ENCODE results near the gene CCKAR. TPM values are rescaled to one million over a fixed set of nuclear protein-coding genes. Genes with fewer than 3 reads are reported as not detected.

The CCKAR gene
- total and polyA plus RNA-seq, 2 donors (not counting 3 experiments of a cell fraction or from before 2014, with no cell fraction given), result not detected

DNA sequence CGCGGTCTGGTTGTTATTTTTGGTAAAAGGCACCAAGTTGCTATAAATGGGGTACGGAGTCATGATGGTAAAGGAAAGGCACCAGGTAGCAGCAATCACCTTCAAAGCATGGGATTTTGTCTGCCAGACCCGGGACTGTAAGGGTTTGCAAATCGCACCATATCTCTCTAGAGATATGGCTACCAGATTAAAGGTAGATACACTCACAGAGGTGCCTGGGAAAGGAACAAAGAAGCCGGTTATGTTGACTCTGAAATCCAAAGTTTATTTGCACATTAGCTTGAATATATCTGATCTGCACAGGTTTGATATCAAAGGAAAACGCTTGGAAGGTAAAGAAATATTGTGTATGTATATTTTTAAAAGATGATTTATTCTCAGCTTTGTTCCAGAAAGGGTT is 4.6 kb downstream of the CCKAR start:
- no peak for FAIRE-seq
- TF ChIP-seq MYC (IDR thresholded peaks at IDR 0.05; ENCODE audit: low read depth, low read length) (no peak), POLR2AphosphoS5 (IDR thresholded peaks at IDR 0.05; ENCODE audit: insufficient read depth, low read depth, low read length) (no peak), POLR2A (IDR thresholded peaks at IDR 0.05; ENCODE audit: low read depth, low read length) (no peak), JUN (IDR thresholded peaks at IDR 0.05; ENCODE audit: borderline replicate concordance, insufficient read depth, insufficient read length, low read depth) (no peak), GATA2 (IDR thresholded peaks at IDR 0.05; ENCODE audit: insufficient read depth, insufficient read length, low read depth, low read length) (no peak), EZH2 (IDR thresholded peaks at IDR 0.05; ENCODE audit: borderline replicate concordance, low read depth, low read length, severe bottlenecking) (no peak), FOS (IDR thresholded peaks at IDR 0.05; ENCODE audit: borderline replicate concordance, insufficient read depth, low read length) (no peak)
- TF ChIP-seq, protein P1, sequence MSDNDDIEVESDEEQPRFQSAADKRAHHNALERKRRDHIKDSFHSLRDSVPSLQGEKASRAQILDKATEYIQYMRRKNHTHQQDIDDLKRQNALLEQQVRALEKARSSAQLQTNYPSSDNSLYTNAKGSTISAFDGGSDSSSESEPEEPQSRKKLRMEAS (IDR thresholded peaks at IDR 0.05; ENCODE audit: insufficient read depth, insufficient read length), result no peak
- TF ChIP-seq, protein P2, sequence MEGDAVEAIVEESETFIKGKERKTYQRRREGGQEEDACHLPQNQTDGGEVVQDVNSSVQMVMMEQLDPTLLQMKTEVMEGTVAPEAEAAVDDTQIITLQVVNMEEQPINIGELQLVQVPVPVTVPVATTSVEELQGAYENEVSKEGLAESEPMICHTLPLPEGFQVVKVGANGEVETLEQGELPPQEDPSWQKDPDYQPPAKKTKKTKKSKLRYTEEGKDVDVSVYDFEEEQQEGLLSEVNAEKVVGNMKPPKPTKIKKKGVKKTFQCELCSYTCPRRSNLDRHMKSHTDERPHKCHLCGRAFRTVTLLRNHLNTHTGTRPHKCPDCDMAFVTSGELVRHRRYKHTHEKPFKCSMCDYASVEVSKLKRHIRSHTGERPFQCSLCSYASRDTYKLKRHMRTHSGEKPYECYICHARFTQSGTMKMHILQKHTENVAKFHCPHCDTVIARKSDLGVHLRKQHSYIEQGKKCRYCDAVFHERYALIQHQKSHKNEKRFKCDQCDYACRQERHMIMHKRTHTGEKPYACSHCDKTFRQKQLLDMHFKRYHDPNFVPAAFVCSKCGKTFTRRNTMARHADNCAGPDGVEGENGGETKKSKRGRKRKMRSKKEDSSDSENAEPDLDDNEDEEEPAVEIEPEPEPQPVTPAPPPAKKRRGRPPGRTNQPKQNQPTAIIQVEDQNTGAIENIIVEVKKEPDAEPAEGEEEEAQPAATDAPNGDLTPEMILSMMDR (IDR thresholded peaks at IDR 0.05; ENCODE audit: extremely low read depth in 1 of 2, insufficient read depth in 1 of 2, low read depth in 1 of 2, low read length in 2 of 2), result no peak
- no peak overlapping the region for H3K4me2 ChIP-seq (ENCODE audit: insufficient read depth, low read length)
- H3K4me1 ChIP-seq (ENCODE audit: control insufficient read depth, extremely low read depth, insufficient read depth, low read length), result no peaks in the 10 kb centered on the region
- no peak overlapping the region for H3K4me3 ChIP-seq (replicated peaks in 1 of 3; ENCODE audit: insufficient read depth in 1 of 3, low read depth in 1 of 3, low read length in 3 of 3)
- H4K20me1 ChIP-seq (replicated peaks; ENCODE audit: control insufficient read depth, extremely low read depth, insufficient read depth, low read length), result no peaks in the 10 kb centered on the region
- no peaks in the 10 kb centered on the region for H3K9me1 ChIP-seq (replicated peaks; ENCODE audit: control insufficient read depth, extremely low read depth, insufficient read depth, low read length)
- BruUV-seq (replicated peaks), result no TSS peak
- H3K9ac ChIP-seq (replicated peaks; ENCODE audit: extremely low read depth, insufficient read depth, low read length), result no peak overlapping the region
- H3K9me3 ChIP-seq (replicated peaks; ENCODE audit: control insufficient read depth, insufficient read depth, low read length), result no peaks in the 10 kb centered on the region
- no peak for DNase-seq (ENCODE audit: low read depth, low spot score)
- ChIA-PET CTCF (interaction anchor here (1.2 kb wide), 1 partner anchor 98 kb away, joined by 3 read pairs; the partner anchor contains the start of gene TBC1D19), POLR2A (no interaction called here)
- H3K27me3 ChIP-seq (ENCODE audit: control insufficient read depth in 2 of 2, insufficient read depth in 2 of 2, low read length in 2 of 2), result peaks cover 2 to 7% of the 10 kb centered on the region in 2 experiments
- H3K27ac ChIP-seq (ENCODE audit: insufficient read depth, low read depth, low read length), result no peak overlapping the region
- intact Hi-C loops (cut with micrococcal nuclease) (no loop called here), dilution Hi-C loops (cut with MboI; ENCODE audit: extremely low pct_ligation_motif_present, low sequenced_read_pairs) (no loop called here)
- H2AFZ ChIP-seq (ENCODE audit: low read depth, low read length), result no peak overlapping the region
- H3K36me3 ChIP-seq (ENCODE audit: control insufficient read depth in 2 of 2, extremely low read depth in 1 of 2, insufficient read depth in 2 of 2, low read length in 2 of 2), result no peaks in the 10 kb centered on the region
- H3K79me2 ChIP-seq (ENCODE audit: control insufficient read depth, insufficient read depth, low read length), result no peaks in the 10 kb centered on the region
